PC-3 (cell line): ENCODE results near the gene USP34.

Experiments
- CTCF ChIP-seq: fragments of 300-600 bp; sonication (generic); conservative IDR thresholded peaks from 2 replicates; pipeline ENCODE4 v1.5.1; 2017; ENCODE audit warnings: antibody characterized with exemption, low read depth, mild to moderate bottlenecking, low read length
- EZH2phosphoT487 ChIP-seq: fragments of 300-600 bp; sonication (generic); IDR thresholded peaks from 2 replicates; pipeline ENCODE4 v1.6.1; 2018; ENCODE audit warnings: mild to moderate bottlenecking, antibody characterized with exemption, low read length, borderline replicate concordance

DNA sequence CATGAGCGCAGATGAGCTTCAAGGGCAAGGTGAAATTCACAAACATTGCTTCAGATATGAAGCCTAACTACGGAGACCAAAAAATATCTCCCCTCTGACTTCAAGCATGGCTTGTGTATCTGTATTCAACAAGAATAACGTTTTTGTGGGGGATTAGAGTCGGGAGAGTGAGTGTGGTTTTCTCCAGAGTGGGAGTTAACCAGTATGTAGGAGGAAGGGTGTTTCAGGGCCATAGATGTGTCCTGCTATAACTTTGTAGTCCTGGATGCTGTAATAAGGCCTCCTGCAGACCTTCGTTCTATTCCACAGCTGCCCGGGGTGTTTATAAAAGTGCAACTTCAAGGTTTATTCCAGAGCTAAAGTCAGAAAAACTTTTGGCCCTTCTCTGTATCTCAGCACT lies 321.8 kb downstream of the USP34 start:
- no peak for TF ChIP-seq CTCF
- no peak for TF ChIP-seq EZH2phosphoT487
